Upper lobe of left lung (tissue), 4 donors: ENCODE measurements around the gene PNPLA2.

Source experiments
- EP300 ChIP-seq, 4 donors: sonication (generic); formaldehyde crosslinking; IDR thresholded peaks; one replicate each; pipeline ENCODE4 v1.5.1; 2017; ENCODE audit warnings: antibody characterized with exemption in 4 of 4, control low read depth in 2 of 4
- POLR2A ChIP-seq, 4 donors: fragments of 450-650 bp; IDR thresholded peaks; one replicate each; pipeline ENCODE4 v1.5.1; 2016 to 2017; ENCODE audit warnings: antibody characterized with exemption in 4 of 4, mild to moderate bottlenecking in 2 of 4
- POLR2AphosphoS5 ChIP-seq, 2 donors: sonication (generic); formaldehyde crosslinking; IDR thresholded peaks; one replicate each; pipeline ENCODE4 v1.5.1; 2017; ENCODE audit warnings: antibody characterized with exemption in 2 of 2
- TF ChIP-seq, protein P1 (sequence below), 6 experiments: fragments of 450-650 bp in 4 of 6; fragments of 200-600 bp in 2 of 6; sonication (generic) in 2 of 6; IDR thresholded peaks; one replicate each; pipeline ENCODE4 v1.5.1; 2016 to 2019; ENCODE audit warnings: antibody characterized with exemption in 6 of 6

DNA sequence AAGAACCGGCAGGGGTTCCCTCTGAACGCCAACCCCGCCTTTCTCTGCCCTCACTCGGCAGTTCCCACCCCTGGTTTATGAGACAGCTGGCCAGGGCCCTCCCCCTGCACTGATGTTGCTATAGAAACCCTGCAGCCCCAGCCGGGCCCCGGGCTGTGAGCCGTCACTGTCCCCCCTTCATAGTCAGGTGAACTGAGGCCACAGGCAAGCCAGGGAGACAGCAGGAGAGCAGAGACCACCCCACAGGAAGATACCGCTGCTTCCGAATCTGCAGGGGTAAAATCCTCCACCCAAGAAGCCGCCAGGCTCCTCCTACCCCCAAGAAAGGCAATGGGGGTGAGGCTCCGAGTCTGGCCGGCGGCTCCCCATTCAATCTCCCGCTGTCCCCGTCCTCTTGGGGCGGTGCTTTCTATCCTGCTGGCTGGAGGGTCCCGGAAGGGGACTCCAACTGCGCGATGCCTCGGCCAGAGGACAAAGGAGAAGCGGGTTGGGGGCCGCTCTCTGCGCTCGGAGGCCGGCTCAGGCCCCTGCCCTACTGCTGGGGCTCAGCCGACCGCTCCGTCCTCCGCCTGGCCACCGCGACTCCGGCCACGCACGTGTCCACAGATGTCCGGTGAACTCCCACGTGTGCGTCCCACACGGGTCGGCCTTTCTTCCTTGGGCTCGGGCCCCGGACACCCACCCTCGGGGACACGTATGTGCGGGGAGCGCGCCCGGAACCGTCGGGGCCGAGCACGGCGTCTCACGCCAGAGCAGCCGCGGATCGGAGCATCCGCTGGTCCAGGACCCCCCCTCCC is 21.2 kb upstream of the PNPLA2 start:
- TF ChIP-seq, protein P1, sequence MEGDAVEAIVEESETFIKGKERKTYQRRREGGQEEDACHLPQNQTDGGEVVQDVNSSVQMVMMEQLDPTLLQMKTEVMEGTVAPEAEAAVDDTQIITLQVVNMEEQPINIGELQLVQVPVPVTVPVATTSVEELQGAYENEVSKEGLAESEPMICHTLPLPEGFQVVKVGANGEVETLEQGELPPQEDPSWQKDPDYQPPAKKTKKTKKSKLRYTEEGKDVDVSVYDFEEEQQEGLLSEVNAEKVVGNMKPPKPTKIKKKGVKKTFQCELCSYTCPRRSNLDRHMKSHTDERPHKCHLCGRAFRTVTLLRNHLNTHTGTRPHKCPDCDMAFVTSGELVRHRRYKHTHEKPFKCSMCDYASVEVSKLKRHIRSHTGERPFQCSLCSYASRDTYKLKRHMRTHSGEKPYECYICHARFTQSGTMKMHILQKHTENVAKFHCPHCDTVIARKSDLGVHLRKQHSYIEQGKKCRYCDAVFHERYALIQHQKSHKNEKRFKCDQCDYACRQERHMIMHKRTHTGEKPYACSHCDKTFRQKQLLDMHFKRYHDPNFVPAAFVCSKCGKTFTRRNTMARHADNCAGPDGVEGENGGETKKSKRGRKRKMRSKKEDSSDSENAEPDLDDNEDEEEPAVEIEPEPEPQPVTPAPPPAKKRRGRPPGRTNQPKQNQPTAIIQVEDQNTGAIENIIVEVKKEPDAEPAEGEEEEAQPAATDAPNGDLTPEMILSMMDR (IDR thresholded peaks at IDR 0.05), result no peak
- TF ChIP-seq POLR2A (IDR thresholded peaks at IDR 0.05) (no peak), POLR2AphosphoS5 (IDR thresholded peaks at IDR 0.05) (peak in 1 of 2 donors; percentile 18), EP300 (IDR thresholded peaks at IDR 0.05) (no peak)
